SK-MEL-5 (cell line): Measurements from ENCODE around the gene MEF2A. TPM values are rescaled to one million over a fixed set of nuclear protein-coding genes. Genes with fewer than 3 reads are reported as not detected.

Experiments used
- DNase-seq: peaks from one replicate; pipeline ENCODE4 v3.0.0-alpha.2; 2016; ENCODE audit warnings: low read depth, low spot score
- in situ Hi-C: cut with HindIII; loops from 2 replicates; pipeline ENCODE4 v1.10.0; 2016; ENCODE audit warnings: low sequenced_read_pairs, high pct_unique_total_duplicates, low pct_unique_long_range_greater_than_20kb
- total RNA-seq: library from RNA; depleted of rRNA; stranded (reverse); fragments of >200 nt; shearing (Covaris generic); gene quantifications from 2 replicates; pipeline ENCODE4 v1.2.3, GENCODE V29; 2014

MEF2A gene
- total RNA-seq, 1 experiment from 2014 or later, result 29.9 TPM

- in situ Hi-C loops, result no loop called here
- no peak for DNase-seq
Measured at GRCh38 chr15:99668533-99669182, 102.9 kb downstream of the MEF2A start.

GRCh38 chr15:99669250-99669649 lies 103.5 kb downstream of the MEF2A start:
- peak; percentile 37 for DNase-seq
- in situ Hi-C loops, result no loop called here

GRCh38 chr15:99671926-99672635 lies 106.3 kb downstream of the MEF2A start:
- in situ Hi-C loops, result no loop called here

GRCh38 chr15:99673111-99673510 lies 107.3 kb downstream of the MEF2A start:
- in situ Hi-C loops, result no loop called here
- DNase-seq, result no peak

More at GRCh38 chr15:99671926-99672635, 106.3 kb downstream of the MEF2A start:
- no peak for DNase-seq

- in situ Hi-C loops, result no loop called here
Measured at GRCh38 chr15:99674279-99674678, 108.5 kb downstream of the MEF2A start.

GRCh38 chr15:99677540-99678134 lies 111.9 kb downstream of the MEF2A start:
- DNase-seq, result no peak
- in situ Hi-C loops, result no loop called here

More at GRCh38 chr15:99674279-99674678, 108.5 kb downstream of the MEF2A start:
- no peak for DNase-seq

- in situ Hi-C loops, result no loop called here
- DNase-seq, result no peak
Measured at GRCh38 chr15:99680276-99680675, 114.5 kb downstream of the MEF2A start.

GRCh38 chr15:99681990-99682389 lies 116.2 kb downstream of the MEF2A start:
- DNase-seq, result no peak
- in situ Hi-C loops, result no loop called here

GRCh38 chr15:99682455-99682854 lies 116.7 kb downstream of the MEF2A start:
- in situ Hi-C loops, result no loop called here
- no peak for DNase-seq

GRCh38 chr15:99683000-99683670 lies 117.4 kb downstream of the MEF2A start:
- in situ Hi-C loops, result no loop called here
- no peak for DNase-seq

- in situ Hi-C loops, result no loop called here
- DNase-seq, result no peak
Measured at GRCh38 chr15:99686290-99686689, 120.5 kb downstream of the MEF2A start.

GRCh38 chr15:99692825-99693224 lies 127.0 kb downstream of the MEF2A start:
- in situ Hi-C loops, result no loop called here
- DNase-seq, result no peak

GRCh38 chr15:99696096-99696495 lies 130.3 kb downstream of the MEF2A start:
- in situ Hi-C loops, result no loop called here
- DNase-seq, result no peak

GRCh38 chr15:99702895-99703602 lies 137.3 kb downstream of the MEF2A start:
- in situ Hi-C loops, result no loop called here
- no peak for DNase-seq

- DNase-seq, result peak; percentile 71
- in situ Hi-C loops, result no loop called here
Measured at GRCh38 chr15:99703603-99704443, 138.0 kb downstream of the MEF2A start.

GRCh38 chr15:99704444-99704838 lies 138.7 kb downstream of the MEF2A start:
- peak; percentile 93 for DNase-seq
- in situ Hi-C loops, result no loop called here
